Right kidney (tissue), 1 donor: ENCODE data around the gene ZNF319.
"Not testable (repeated sequence)": the region's sequence is repeated elsewhere in the genome, so short reads cannot be mapped to it uniquely, and the experiment has no call there.

ENCODE experiments used
- DNase-seq: peaks from one replicate; pipeline ENCODE4 v3.0.0-alpha.2; 2016

The ZNF319 gene

DNA sequence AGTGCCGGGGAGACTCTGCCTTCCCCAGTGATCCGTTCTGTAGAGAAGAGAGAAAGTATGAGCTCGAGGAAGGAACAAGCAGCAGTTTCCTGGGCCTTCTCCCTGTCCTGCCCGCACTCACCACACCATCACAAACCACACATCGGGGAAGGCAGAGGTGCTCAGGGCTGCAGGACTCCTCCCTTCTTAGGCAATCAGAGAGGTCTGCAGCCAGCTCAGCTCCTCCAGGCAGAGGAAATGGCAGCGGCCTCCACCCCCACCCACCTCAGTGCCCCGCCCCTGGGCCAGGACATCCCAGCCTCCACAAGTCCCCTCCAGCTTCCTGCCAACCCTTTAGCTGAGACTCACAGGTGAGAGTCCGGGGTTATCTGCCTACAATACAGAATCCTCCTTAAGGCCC is 2.0 kb downstream of the ZNF319 start:
- DNase-seq, result no peak

- DNase-seq, result no peak
Observed at GRCh38 chr16:57997528-57998265, 2.8 kb downstream of the ZNF319 start.

GRCh38 chr16:57997176-57997527 is 3.3 kb downstream of the ZNF319 start:
- DNase-seq, result no peak

GRCh38 chr16:57996406-57997175 is 3.9 kb downstream of the ZNF319 start:
- no peak for DNase-seq

DNA sequence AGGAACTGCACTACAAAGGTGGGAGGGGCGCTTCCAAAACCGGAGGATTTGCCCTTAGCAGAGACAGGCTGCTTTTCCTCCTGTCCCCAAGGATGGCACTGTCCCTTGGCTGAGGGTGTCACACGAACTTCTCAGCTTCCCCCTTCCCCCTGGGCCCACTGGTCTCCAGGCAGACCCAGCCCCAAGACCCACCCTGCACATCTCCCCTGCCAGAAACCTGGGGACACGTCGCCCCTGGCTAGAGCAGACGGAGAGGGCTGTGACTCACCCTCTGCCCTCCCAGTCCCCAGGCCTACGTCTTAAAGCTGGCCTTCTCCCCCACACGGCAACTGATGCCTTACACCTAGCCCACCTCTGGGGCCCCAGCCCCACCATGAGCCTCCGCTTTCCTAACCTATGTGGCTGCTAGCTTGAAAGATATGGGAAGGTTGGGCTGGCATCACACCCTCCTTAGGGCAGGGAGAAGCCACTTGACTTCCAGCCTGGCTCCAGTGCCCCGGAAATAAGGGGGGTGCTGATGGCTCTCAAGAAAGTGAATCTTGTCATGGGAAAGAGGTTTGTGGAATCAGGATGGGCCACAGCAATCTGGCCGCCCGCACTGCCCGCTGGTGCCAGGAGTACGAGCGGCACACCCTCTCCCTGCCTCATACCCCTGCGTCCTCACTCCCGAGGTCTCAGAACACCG is 4.6 kb downstream of the ZNF319 start:
- DNase-seq, result no peak

- DNase-seq, result no peak
Observed at GRCh38 chr16:57994778-57995177, 5.7 kb downstream of the ZNF319 start.

- DNase-seq, result no peak
Observed at GRCh38 chr16:57994361-57994760, 6.1 kb downstream of the ZNF319 start.

DNA sequence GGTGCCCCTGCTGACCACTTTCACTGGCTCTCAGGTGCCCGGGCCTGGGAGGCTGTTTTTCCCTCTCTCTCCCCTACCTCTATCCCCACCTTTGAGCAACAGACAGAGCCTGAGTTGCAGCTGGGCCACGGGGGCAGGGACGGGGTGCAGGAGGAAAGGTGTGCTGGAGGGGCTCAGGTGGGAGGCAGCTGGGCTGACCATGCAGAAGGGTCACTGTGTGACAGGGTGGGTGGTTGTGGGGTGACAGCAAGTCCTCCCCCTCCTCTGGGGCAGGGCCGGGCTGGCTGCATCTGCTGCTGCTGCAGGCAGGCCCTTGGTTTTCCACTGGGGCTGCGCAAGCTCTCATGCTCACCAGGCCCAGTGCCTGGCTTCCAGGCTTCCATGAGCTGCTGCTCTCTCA is 6.6 kb downstream of the ZNF319 start:
- DNase-seq, result no peak

GRCh38 chr16:57993438-57993837 is 7.0 kb downstream of the ZNF319 start:
- DNase-seq, result no peak

DNA sequence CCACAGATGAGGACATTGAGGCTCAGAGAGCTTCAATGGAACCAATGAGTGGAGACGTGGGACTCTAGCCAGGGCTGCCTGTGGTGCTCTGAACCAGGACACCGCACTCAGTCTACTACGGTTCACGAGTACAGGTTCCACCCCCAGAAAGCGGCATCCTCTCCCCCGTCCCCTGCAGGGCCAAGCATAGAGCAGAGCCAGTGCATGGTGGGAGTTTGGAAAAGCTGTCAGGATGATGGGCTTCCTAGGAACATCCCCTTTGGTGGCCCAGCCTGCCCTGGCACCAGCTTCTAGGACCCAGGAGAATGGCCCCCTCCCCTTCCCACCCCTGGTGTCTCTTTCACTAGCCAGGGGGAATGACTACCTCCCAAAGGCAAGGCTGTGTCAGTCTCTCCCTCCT is 8.4 kb downstream of the ZNF319 start:
- DNase-seq, result no peak

- no peak for DNase-seq
Observed at GRCh38 chr16:57991551-57992059, 8.9 kb downstream of the ZNF319 start.

- DNase-seq, result no peak
Observed at GRCh38 chr16:57988929-57989328, 11.5 kb downstream of the ZNF319 start.

DNA sequence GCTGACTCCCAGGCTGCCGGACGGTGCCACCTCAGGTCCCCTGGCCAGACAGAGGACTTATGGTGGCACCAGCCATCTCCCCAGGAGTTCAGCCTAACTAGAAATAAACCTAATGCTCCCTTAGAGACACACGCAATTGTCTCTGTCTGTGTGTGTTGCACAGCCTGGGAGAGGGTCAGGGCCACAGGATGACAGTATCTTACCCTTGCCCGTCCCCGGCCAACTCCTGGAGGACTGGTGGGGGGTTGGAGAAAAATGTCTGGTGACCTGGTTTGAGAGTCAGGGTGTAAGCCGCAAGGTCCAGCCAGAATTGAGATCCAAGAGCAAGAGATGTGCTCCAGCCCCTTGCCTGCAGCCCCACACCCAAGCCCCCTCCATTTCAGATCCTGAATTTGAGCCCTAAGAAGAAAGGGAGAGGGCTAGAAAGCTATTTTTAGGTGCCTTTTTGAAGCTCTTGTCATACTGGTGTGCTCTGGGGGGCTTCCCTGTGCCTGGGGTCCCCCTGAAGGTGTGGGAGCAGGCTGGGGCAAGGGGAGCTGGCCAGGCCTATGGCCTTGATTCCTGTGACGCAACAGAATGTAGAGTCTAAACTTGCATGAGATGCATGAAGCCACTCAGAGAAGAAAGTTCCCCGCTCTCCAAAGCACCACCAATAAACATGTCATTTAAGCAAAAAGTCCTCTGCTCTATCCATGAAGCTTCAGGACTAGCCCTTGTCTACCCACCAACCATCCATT is 12.9 kb downstream of the ZNF319 start:
- DNase-seq, result no peak

DNA sequence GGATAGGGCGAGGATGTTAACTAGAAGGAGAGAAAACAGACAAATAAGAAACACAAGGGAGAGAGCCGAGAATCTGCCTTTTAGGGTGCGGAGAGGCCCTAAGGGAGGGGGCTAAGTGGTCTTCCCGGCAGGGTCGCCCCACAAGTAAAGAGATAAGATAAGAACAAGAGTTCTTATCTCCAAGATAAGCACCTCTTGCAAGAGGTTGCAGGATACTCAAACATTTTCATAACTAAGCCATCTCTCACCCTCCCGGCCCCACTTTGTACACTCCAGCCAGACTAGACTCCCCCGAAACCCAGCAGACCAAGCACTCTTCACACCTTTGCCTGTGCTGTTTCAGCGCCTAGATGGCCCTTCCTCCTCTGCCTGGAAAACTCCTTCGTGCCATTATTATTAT is 14.3 kb downstream of the ZNF319 start:
- DNase-seq, result no peak

DNA sequence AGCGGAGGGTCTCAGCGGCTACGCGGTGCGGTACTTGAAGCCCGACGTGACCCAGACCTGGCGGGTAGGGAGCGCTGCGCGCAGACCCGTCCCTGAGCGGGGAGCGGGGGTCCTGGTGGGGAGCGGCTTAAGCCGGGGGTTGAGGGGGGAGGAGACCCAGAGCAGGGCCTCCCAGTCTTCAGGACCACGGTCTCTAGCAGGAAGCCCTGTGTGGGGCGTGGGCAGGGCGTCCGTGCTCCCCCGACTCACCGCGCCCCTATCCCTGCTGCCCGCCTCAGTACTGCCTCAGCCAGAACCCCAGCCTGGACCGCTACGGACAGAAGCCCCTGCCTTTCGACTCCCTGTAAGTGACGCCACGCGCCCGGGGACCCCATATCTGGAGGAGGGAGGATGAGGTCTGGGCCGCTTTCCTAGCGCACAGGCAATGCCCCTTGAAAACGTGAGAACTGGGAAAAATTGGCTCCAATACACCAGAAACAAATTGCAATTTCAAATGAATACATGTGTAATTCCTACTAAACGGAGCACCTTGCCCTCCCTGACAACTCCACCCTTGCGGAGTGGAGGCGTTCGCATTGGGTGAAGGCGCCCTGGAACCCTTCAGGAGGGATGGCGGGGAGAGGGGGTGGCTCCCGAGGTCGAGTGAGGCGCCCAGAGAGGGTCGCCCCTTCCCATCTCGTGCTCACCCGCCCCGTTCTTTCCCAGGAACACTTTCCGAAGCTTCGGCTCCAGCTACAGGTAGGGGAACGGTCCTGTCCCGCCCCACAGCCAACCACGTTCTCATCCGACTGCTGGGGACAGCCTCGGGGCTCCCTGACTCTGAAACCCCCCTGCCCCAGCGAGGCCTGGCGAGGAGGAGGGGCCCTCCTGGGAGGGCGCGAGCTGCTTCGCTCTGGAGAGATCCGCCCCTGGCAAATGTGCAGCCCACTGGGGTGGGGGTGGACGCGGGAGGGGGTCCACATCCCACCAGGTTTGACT is 15.0 kb downstream of the ZNF319 start:
- DNase-seq, result peak; percentile 52

DNA sequence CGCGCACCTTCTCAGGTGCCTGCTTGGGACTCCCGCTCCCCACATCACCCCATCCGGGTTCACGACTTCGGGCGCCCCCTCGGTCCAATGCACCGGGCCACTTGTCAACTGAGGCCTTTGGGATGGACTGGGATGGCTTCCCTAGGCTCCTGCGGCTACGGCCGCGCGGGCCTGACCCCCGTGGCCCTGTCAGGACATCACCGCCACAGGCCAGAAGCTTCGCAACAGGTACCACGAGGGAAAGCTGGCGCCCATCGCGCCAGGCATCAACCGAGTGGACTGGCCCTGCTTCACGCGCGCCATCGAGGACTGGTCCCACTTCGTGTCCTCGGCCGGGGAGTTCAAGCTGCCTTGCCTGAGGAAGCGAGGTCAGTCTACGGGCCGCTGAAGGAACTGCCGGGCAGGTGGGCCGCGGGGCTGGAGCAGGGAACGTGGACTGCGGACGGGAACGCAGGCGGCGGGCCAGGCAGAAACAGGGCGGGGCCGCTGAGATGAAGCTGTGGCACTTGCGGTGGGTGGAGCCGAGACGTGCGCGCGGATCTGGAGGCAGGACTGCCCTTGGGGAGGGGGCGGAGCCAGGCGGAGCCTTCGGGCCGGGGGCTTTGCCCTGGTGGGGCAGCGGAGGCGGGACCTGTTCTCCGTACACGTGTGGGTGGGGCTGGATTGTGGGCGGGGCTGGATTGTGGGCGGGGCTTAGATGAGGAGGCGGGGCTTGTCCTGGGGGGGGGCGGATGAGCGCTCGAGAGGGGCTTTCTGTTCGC is 15.8 kb downstream of the ZNF319 start:
- peak; percentile 63 for DNase-seq

GRCh38 chr16:57982385-57982784 is 18.1 kb downstream of the ZNF319 start:
- no peak for DNase-seq

GRCh38 chr16:57981636-57982035 is 18.8 kb downstream of the ZNF319 start:
- no peak for DNase-seq

DNA sequence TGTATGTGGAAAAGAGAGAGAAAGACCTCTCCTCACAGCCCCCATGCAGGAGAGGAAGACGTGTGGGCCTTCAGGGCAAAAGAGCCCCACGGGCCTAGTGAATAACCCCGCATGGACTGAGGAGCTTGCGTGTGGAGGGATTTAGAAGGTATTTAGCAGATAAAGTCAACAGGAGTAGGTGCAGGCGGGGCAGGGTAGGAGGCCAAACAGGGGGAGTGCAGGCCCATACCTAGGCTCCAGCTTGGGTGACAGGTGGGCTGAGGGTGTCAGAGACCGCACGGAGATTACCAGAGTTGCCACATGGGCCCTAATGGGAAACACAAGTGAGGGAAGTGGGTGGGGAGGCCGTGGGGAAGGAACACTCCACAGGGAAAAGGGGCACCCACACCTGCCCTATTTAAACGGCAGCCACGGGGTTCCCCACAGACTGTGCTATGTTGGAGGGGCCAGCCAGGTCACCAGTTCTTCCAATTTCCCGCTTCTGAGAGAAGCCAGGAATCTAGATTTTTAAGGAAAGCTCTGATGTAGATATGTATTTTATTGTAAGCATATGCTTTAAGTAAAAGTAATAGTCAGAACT is 21.4 kb downstream of the ZNF319 start:
- DNase-seq, result no peak

GRCh38 chr16:57978070-57978465 is 22.4 kb downstream of the ZNF319 start:
- not testable (repeated sequence) for DNase-seq
